ENCODE data around the gene NSL1. TPM values are rescaled to one million over a fixed set of nuclear protein-coding genes. Genes with fewer than 3 reads are reported as not detected.
A peak's percentile ranks its signal among the peaks of the same experiment; 100 is the strongest.

The NSL1 gene
- total and polyA plus RNA-seq, 5 donors from 2014 or later = 24.4 to 69.1 (median 67.0) TPM

DNA sequence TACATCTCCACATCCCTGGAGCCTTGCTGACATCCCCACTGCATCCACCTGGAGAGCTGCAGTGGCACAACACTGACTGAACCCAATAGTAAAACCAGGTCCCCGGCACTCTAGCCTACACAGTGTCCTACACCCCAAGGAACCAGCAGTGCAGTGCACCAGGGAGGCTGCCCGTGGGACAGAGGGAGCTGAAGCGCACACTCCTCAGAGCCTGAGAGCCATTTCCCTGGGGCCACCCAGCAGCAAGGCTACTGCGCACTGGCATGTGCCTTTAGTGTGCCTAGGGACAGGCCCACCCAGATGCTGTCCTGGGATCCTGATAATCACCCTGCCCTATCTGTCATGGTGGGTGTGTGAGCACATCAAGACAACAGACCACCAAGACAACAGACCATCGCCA, 31.9 kb downstream of the NSL1 start:
- Histone ChIP-seq H3K36me3 (ENCODE audit: control insufficient read depth, insufficient read depth, low read length) (peaks cover 4% of the 10 kb centered on the region), H3K27ac (ENCODE audit: insufficient read depth, low read length, poor library complexity, severe bottlenecking) (no peak overlapping the region), H3K4me3 (ENCODE audit: low read depth, low read length) (no peak overlapping the region), H3K4me1 (ENCODE audit: control insufficient read depth, insufficient read depth, low read length, poor library complexity, severe bottlenecking) (peaks cover 2% of the 10 kb centered on the region), H3K27me3 (ENCODE audit: control insufficient read depth, insufficient read depth, low read length) (no peaks in the 10 kb centered on the region), H3K9me3 (ENCODE audit: control insufficient read depth in 2 of 2, low read length in 2 of 2) (no peaks in the 10 kb centered on the region)
- peaks cover 0 to 2% (median 0%) of the 10 kb centered on the region in 7 donors for H3K9me3 Mint-ChIP-seq
- H3K4me1 Mint-ChIP-seq = peaks cover 22 to 32% (median 28%) of the 10 kb centered on the region in 4 donors
- H3K36me3 Mint-ChIP-seq = peaks cover 40% of the 10 kb centered on the region
- no peak overlapping the region for H3K4me3 Mint-ChIP-seq
- ATAC-seq (ENCODE audit: low read depth in 2 of 2) (no peak), DNase-seq (no peak)
- H3K27me3 Mint-ChIP-seq = no peaks in the 10 kb centered on the region
- peak overlapping the region in 1 of 3 donors; percentile 5 for H3K27ac Mint-ChIP-seq

GRCh38 chr1:212754680-212755079, 36.9 kb downstream of the NSL1 start:
- Histone ChIP-seq H3K27ac (ENCODE audit: insufficient read depth, low read length, poor library complexity, severe bottlenecking) (peak overlapping the region; percentile 71), H3K4me3 (ENCODE audit: low read depth, low read length) (no peak overlapping the region)
- H3K9me3 Mint-ChIP-seq = no peaks in the 10 kb centered on the region

DNA sequence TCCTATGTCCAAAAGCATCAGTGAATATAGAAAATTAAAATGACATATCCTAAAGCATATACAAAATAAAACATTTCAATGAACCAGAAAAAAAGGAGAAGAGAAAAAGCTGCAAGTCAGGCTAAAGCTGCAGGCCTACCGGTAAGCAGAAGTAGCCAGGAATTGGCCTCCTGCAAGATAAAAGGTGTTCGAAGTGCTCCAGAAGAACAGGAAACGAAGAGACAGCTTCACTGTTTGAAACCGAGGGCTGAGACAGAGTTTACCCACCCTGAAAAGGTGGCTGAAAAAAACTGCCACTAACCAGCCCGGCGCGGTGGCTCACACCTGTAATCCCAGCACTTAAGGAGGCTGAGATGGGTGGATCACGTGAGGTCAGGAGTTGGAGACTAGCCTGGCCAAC, 37.4 kb downstream of the NSL1 start:
- H3K36me3 Mint-ChIP-seq = peaks cover 11% of the 10 kb centered on the region
- no peaks in the 10 kb centered on the region for H3K9me3 ChIP-seq (ENCODE audit: control insufficient read depth in 2 of 2, low read length in 2 of 2)
- peak in 1 of 3 donors; percentile 23 for DNase-seq
- H3K27ac Mint-ChIP-seq = peak overlapping the region; percentile 22 to 89 (median 49)
- peak overlapping the region; percentile 71 for H3K27ac ChIP-seq (ENCODE audit: insufficient read depth, low read length, poor library complexity, severe bottlenecking)
- H3K36me3 ChIP-seq (ENCODE audit: control insufficient read depth, insufficient read depth, low read length) = no peaks in the 10 kb centered on the region
- peaks cover 35 to 55% (median 49%) of the 10 kb centered on the region in 4 donors for H3K4me1 Mint-ChIP-seq
- H3K4me3 ChIP-seq (ENCODE audit: low read depth, low read length) = peak overlapping the region; percentile 64
- H3K4me1 ChIP-seq (ENCODE audit: control insufficient read depth, insufficient read depth, low read length, poor library complexity, severe bottlenecking) = peaks cover 36% of the 10 kb centered on the region
- ATAC-seq (ENCODE audit: low read depth in 2 of 2) = peak; percentile 52 to 62
- no peaks in the 10 kb centered on the region for H3K9me3 Mint-ChIP-seq
- peak overlapping the region; percentile 31 to 91 (median 58) for H3K4me3 Mint-ChIP-seq
- no peaks in the 10 kb centered on the region for H3K27me3 Mint-ChIP-seq
- H3K27me3 ChIP-seq (ENCODE audit: control insufficient read depth, insufficient read depth, low read length) = no peaks in the 10 kb centered on the region

More at GRCh38 chr1:212754680-212755079, 36.9 kb downstream of the NSL1 start:
- Histone ChIP-seq H3K36me3 (ENCODE audit: control insufficient read depth, insufficient read depth, low read length) (no peaks in the 10 kb centered on the region), H3K4me1 (ENCODE audit: control insufficient read depth, insufficient read depth, low read length, poor library complexity, severe bottlenecking) (peaks cover 33% of the 10 kb centered on the region), H3K27me3 (ENCODE audit: control insufficient read depth, insufficient read depth, low read length) (no peaks in the 10 kb centered on the region), H3K9me3 (ENCODE audit: control insufficient read depth in 2 of 2, low read length in 2 of 2) (no peaks in the 10 kb centered on the region)
- Mint-ChIP-seq H3K4me3 (peak overlapping the region in 3 of 4 donors; percentile 56 to 91 (median 66)), H3K4me1 (peaks cover 33 to 54% (median 52%) of the 10 kb centered on the region in 4 donors), H3K36me3 (peaks cover 11% of the 10 kb centered on the region), H3K27ac (peak overlapping the region in 2 of 3 donors; percentile 56 to 89), H3K27me3 (no peaks in the 10 kb centered on the region)
- ATAC-seq (ENCODE audit: low read depth in 2 of 2) = no peak
- DNase-seq = no peak

DNA sequence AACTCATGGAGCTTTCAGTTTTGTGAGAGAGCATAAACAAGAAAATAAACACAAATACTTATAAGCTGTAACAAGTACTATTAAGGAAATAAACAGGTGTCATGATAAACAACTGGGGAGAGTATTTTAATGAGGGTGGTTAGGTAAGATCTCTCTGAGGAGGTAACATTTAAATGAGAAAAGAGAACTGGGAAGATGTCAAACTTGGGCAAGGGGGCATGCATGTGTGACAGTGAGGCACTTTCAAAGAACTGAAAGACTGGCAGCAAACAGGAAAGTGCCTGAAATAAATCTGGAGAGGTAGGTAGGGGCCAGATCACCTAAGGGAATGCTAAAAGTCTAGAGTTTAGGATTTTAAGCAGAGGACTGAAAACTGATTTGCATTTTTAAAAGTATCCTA, 37.8 kb downstream of the NSL1 start:
- Histone ChIP-seq H3K27me3 (ENCODE audit: control insufficient read depth, insufficient read depth, low read length) (no peaks in the 10 kb centered on the region), H3K36me3 (ENCODE audit: control insufficient read depth, insufficient read depth, low read length) (no peaks in the 10 kb centered on the region), H3K9me3 (ENCODE audit: control insufficient read depth in 2 of 2, low read length in 2 of 2) (no peaks in the 10 kb centered on the region), H3K27ac (ENCODE audit: insufficient read depth, low read length, poor library complexity, severe bottlenecking) (peak overlapping the region; percentile 71), H3K4me1 (ENCODE audit: control insufficient read depth, insufficient read depth, low read length, poor library complexity, severe bottlenecking) (peaks cover 36% of the 10 kb centered on the region), H3K4me3 (ENCODE audit: low read depth, low read length) (peak overlapping the region; percentile 64)
- DNase-seq (no peak), ATAC-seq (ENCODE audit: low read depth in 2 of 2) (no peak)
- Mint-ChIP-seq H3K27ac (peak overlapping the region; percentile 22 to 89 (median 49)), H3K4me1 (peaks cover 31 to 55% (median 48%) of the 10 kb centered on the region in 4 donors), H3K36me3 (peaks cover 11% of the 10 kb centered on the region), H3K4me3 (peak overlapping the region; percentile 31 to 91 (median 58)), H3K9me3 (no peaks in the 10 kb centered on the region), H3K27me3 (no peaks in the 10 kb centered on the region)

GRCh38 chr1:212752934-212753497, 38.6 kb downstream of the NSL1 start:
- peaks cover 29 to 55% (median 48%) of the 10 kb centered on the region in 4 donors for H3K4me1 Mint-ChIP-seq
- H3K27ac Mint-ChIP-seq = peak overlapping the region; percentile 83 to 95 (median 89)
- Histone ChIP-seq H3K4me1 (ENCODE audit: control insufficient read depth, insufficient read depth, low read length, poor library complexity, severe bottlenecking) (peaks cover 36% of the 10 kb centered on the region), H3K4me3 (ENCODE audit: low read depth, low read length) (peak overlapping the region; percentile 78), H3K9me3 (ENCODE audit: control insufficient read depth in 2 of 2, low read length in 2 of 2) (no peaks in the 10 kb centered on the region), H3K36me3 (ENCODE audit: control insufficient read depth, insufficient read depth, low read length) (no peaks in the 10 kb centered on the region), H3K27me3 (ENCODE audit: control insufficient read depth, insufficient read depth, low read length) (no peaks in the 10 kb centered on the region), H3K27ac (ENCODE audit: insufficient read depth, low read length, poor library complexity, severe bottlenecking) (peak overlapping the region; percentile 71)
- DNase-seq (peak in 2 of 3 donors; percentile 15 to 63), ATAC-seq (ENCODE audit: low read depth in 2 of 2) (peak; percentile 30 to 43)
- H3K36me3 Mint-ChIP-seq = peaks cover 11% of the 10 kb centered on the region
- H3K27me3 Mint-ChIP-seq = no peaks in the 10 kb centered on the region
- H3K4me3 Mint-ChIP-seq = peak overlapping the region; percentile 31 to 90 (median 76)
- no peaks in the 10 kb centered on the region for H3K9me3 Mint-ChIP-seq

GRCh38 chr1:212752252-212752933, 39.2 kb downstream of the NSL1 start:
- Mint-ChIP-seq H3K27me3 (no peaks in the 10 kb centered on the region), H3K9me3 (no peaks in the 10 kb centered on the region), H3K4me1 (peaks cover 29 to 50% (median 46%) of the 10 kb centered on the region in 4 donors), H3K27ac (peak overlapping the region; percentile 83 to 95 (median 89)), H3K4me3 (peak overlapping the region; percentile 31 to 90 (median 76)), H3K36me3 (peaks cover 7% of the 10 kb centered on the region)
- DNase-seq = no peak
- H3K4me3 ChIP-seq (ENCODE audit: low read depth, low read length) = peak overlapping the region; percentile 78
- ATAC-seq (ENCODE audit: low read depth in 2 of 2) = peak; percentile 16 to 34
- peak overlapping the region; percentile 71 for H3K27ac ChIP-seq (ENCODE audit: insufficient read depth, low read length, poor library complexity, severe bottlenecking)
- H3K4me1 ChIP-seq (ENCODE audit: control insufficient read depth, insufficient read depth, low read length, poor library complexity, severe bottlenecking) = peaks cover 36% of the 10 kb centered on the region
- no peaks in the 10 kb centered on the region for H3K9me3 ChIP-seq (ENCODE audit: control insufficient read depth in 2 of 2, low read length in 2 of 2)
- H3K27me3 ChIP-seq (ENCODE audit: control insufficient read depth, insufficient read depth, low read length) = no peaks in the 10 kb centered on the region
- H3K36me3 ChIP-seq (ENCODE audit: control insufficient read depth, insufficient read depth, low read length) = no peaks in the 10 kb centered on the region

DNA sequence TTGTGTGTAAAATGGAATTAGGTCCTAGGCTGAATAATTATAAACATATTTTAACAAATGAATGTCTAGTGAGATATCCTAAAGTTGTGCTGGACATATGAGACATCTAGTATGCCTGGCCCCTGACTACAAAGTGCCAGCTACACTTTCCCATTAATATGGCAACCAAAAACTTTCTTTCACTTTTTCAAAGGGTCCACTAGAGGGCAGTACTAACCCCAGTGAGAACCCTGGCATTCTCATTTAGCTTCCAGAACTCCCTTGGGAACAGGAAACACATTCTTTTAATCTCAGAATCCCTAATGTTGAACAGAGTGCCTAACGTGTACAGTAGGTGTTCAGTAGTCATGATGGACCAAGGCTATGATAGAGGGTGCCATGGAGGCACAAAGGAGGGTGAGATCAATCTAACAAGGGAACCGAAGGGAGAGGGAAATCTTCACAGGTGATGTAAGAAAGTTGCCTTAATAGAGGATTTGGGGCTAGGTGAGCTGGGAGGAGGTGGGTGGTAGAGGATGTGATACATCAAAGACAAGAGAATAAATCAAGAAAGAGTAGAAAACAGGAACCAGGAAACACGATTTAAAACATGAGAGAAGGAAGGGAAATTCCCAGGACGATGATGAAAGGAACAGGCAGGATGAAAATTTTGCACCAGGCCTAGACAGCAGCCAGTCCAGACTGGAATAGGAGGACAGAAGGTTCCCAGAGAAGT, 41.6 kb downstream of the NSL1 start:
- ATAC-seq (ENCODE audit: low read depth in 2 of 2) = no peak
- H3K4me3 ChIP-seq (ENCODE audit: low read depth, low read length) = peak overlapping the region; percentile 55

More for the DNA sequence above, 41.6 kb downstream of the NSL1 start:
- DNase-seq = peak in 1 of 3 donors; percentile 29
- Histone ChIP-seq H3K4me1 (ENCODE audit: control insufficient read depth, insufficient read depth, low read length, poor library complexity, severe bottlenecking) (peaks cover 36% of the 10 kb centered on the region), H3K27ac (ENCODE audit: insufficient read depth, low read length, poor library complexity, severe bottlenecking) (peak overlapping the region; percentile 62), H3K9me3 (ENCODE audit: control insufficient read depth in 2 of 2, low read length in 2 of 2) (no peaks in the 10 kb centered on the region), H3K36me3 (ENCODE audit: control insufficient read depth, insufficient read depth, low read length) (no peaks in the 10 kb centered on the region), H3K27me3 (ENCODE audit: control insufficient read depth, insufficient read depth, low read length) (no peaks in the 10 kb centered on the region)
- Mint-ChIP-seq H3K27ac (peak overlapping the region; percentile 82 to 88 (median 87)), H3K36me3 (peaks cover 9% of the 10 kb centered on the region), H3K27me3 (no peaks in the 10 kb centered on the region), H3K9me3 (no peaks in the 10 kb centered on the region), H3K4me1 (peaks cover 38 to 50% (median 45%) of the 10 kb centered on the region in 4 donors), H3K4me3 (peak overlapping the region in 3 of 4 donors; percentile 16 to 87 (median 19))
